HEK293 (cell line): Measurements from ENCODE around the gene AATF.

Experiments
- BCL11B ChIP-seq: fragments of 450-650 bp; formaldehyde crosslinking; IDR thresholded peaks from 2 replicates; pipeline ENCODE4 v1.5.1; 2016; ENCODE audit warnings: low read depth, missing biosample characterization, missing genetic modification characterization
- GLI2 ChIP-seq: fragments of 450-650 bp; formaldehyde crosslinking; IDR thresholded peaks from 2 replicates; pipeline ENCODE4; 2017; ENCODE audit warnings: missing biosample characterization, missing genetic modification characterization, low read depth, borderline replicate concordance
- KLF8 ChIP-seq: fragments of 450-650 bp; formaldehyde crosslinking; IDR thresholded peaks from 2 replicates; pipeline ENCODE4 v1.5.1; 2016; ENCODE audit warnings: missing biosample characterization, missing genetic modification characterization
- ZEB2 ChIP-seq: fragments of 450-650 bp; formaldehyde crosslinking; IDR thresholded peaks from 2 replicates; pipeline ENCODE4 v1.5.1; 2016; ENCODE audit warnings: missing biosample characterization, missing genetic modification characterization
- ZNF140 ChIP-seq: fragments of 450-650 bp; formaldehyde crosslinking; IDR thresholded peaks from 2 replicates; pipeline ENCODE4 v1.5.1; 2016; ENCODE audit warnings: missing biosample characterization, missing genetic modification characterization
- ZNF169 ChIP-seq: fragments of 450-650 bp; formaldehyde crosslinking; IDR thresholded peaks from 2 replicates; pipeline ENCODE4 v1.5.1; 2016; ENCODE audit warnings: missing biosample characterization, missing genetic modification characterization
- ZNF221 ChIP-seq: fragments of 450-650 bp; formaldehyde crosslinking; IDR thresholded peaks from 2 replicates; pipeline ENCODE4 v1.5.1; 2017; ENCODE audit warnings: missing biosample characterization, missing genetic modification characterization, borderline replicate concordance
- ZNF324 ChIP-seq: fragments of 450-650 bp; formaldehyde crosslinking; IDR thresholded peaks from 2 replicates; pipeline ENCODE4 v1.5.1; 2016; ENCODE audit warnings: missing biosample characterization, missing genetic modification characterization
- ZNF366 ChIP-seq: fragments of 450-650 bp; formaldehyde crosslinking; conservative IDR thresholded peaks from 2 replicates; pipeline ENCODE4 v1.5.1; 2016; ENCODE audit warnings: missing biosample characterization, missing genetic modification characterization
- ZSCAN16 ChIP-seq: fragments of 450-650 bp; formaldehyde crosslinking; IDR thresholded peaks from 2 replicates; pipeline ENCODE4 v1.5.1; 2016; ENCODE audit warnings: missing biosample characterization, missing genetic modification characterization
- ZSCAN30 ChIP-seq: fragments of 450-650 bp; IDR thresholded peaks from 2 replicates; pipeline ENCODE4 v1.5.1; 2018; ENCODE audit warnings: missing biosample characterization, mild to moderate bottlenecking, missing genetic modification characterization, moderate library complexity
- TF ChIP-seq, protein P1 (sequence below): fragments of 450-650 bp; formaldehyde crosslinking; IDR thresholded peaks from 2 replicates; pipeline ENCODE4 v1.5.1; 2017; ENCODE audit warnings: missing biosample characterization, missing genetic modification characterization
- TF ChIP-seq, protein P2 (sequence below): fragments of 450-650 bp; formaldehyde crosslinking; IDR thresholded peaks from 2 replicates; pipeline ENCODE4 v1.5.1; 2016; ENCODE audit warnings: missing biosample characterization, missing genetic modification characterization
- TF ChIP-seq, protein P3 (sequence below): fragments of 450-650 bp; formaldehyde crosslinking; IDR thresholded peaks from 2 replicates; pipeline ENCODE4 v1.5.1; 2016; ENCODE audit warnings: missing biosample characterization, missing genetic modification characterization
- TF ChIP-seq, protein P4 (sequence below): fragments of 450-650 bp; formaldehyde crosslinking; IDR thresholded peaks from 2 replicates; pipeline ENCODE4 v1.5.1; 2017; ENCODE audit warnings: missing biosample characterization, missing genetic modification characterization
- TF ChIP-seq, protein P5 (sequence below): fragments of 450-650 bp; formaldehyde crosslinking; IDR thresholded peaks from 2 replicates; pipeline ENCODE4 v1.5.1; 2017; ENCODE audit warnings: missing biosample characterization, missing genetic modification characterization
- TF ChIP-seq, protein P6 (sequence below): fragments of 450-650 bp; formaldehyde crosslinking; IDR thresholded peaks from 2 replicates; pipeline ENCODE4 v1.5.1; 2016; ENCODE audit warnings: missing biosample characterization, missing genetic modification characterization
- TF ChIP-seq, protein P7 (sequence below): fragments of 450-650 bp; formaldehyde crosslinking; IDR thresholded peaks from 2 replicates; pipeline ENCODE4 v1.5.1; 2016; ENCODE audit warnings: missing biosample characterization, missing genetic modification characterization, borderline replicate concordance

Gene AATF

DNA sequence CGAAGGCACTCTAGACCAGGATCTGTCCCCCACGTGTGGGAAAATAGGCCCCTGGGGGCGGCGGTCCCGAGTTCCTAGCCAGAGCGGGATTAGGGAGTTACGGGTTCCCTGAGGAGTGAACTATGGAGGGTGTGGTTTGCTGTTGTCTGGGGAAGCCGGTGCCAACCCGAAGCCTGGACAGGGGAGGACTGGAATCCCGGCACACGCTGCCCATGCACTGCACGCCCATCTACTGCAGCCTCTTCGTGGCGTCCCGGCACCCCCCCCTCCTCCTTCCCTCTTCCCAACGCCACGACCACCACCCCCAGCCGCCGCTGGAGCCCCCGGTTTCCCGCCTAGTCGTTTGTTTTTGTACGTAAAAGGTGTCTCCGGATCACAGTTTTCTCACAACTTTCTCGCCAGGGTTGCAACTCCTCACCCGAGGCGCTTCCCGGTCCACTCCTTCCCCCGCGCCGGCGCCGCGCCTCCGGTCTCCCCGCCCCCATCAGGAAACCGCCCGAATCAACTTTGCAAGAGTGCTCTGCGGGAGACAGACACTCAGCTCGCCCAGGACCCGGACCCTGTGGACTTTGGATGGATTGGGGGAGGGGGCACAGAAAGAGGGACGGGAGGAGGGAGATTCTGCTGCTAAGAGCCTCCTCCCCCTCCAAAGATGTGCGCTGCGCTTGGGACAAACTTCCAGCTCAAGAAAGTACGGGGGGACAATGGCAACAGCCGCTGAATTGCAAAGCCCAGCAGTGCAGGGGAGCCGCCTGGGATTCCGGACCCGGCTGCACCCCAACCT, 12.9 kb upstream of the AATF start (continued):
- TF ChIP-seq ZNF221 (no peak), ZNF366 (tag by site-specific recombination) (peak; percentile 51; the same call in 1 of the 2 replicates), ZNF140 (tag by site-specific recombination) (no peak), ZSCAN30 (tag by site-specific recombination) (no peak), ZNF324 (tag by site-specific recombination) (peak; percentile 62), ZNF169 (tag by site-specific recombination) (no peak), BCL11B (tag by site-specific recombination) (0 out of 2 replicates have a peak, but pooled peaks have one; percentile 10), ZSCAN16 (tag by site-specific recombination) (0 out of 2 replicates have a peak, but pooled peaks have one; percentile 0), KLF8 (tag by site-specific recombination) (peak; percentile 32; the same call in 1 of the 2 replicates), GLI2 (tag by site-specific recombination) (no peak), ZEB2 (tag by site-specific recombination) (0 out of 2 replicates have a peak, but pooled peaks have one; percentile 51)
- TF ChIP-seq, protein P1, sequence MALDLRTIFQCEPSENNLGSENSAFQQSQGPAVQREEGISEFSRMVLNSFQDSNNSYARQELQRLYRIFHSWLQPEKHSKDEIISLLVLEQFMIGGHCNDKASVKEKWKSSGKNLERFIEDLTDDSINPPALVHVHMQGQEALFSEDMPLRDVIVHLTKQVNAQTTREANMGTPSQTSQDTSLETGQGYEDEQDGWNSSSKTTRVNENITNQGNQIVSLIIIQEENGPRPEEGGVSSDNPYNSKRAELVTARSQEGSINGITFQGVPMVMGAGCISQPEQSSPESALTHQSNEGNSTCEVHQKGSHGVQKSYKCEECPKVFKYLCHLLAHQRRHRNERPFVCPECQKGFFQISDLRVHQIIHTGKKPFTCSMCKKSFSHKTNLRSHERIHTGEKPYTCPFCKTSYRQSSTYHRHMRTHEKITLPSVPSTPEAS: peak; percentile 34; the same call in 1 of the 2 replicates
- TF ChIP-seq, protein P2, sequence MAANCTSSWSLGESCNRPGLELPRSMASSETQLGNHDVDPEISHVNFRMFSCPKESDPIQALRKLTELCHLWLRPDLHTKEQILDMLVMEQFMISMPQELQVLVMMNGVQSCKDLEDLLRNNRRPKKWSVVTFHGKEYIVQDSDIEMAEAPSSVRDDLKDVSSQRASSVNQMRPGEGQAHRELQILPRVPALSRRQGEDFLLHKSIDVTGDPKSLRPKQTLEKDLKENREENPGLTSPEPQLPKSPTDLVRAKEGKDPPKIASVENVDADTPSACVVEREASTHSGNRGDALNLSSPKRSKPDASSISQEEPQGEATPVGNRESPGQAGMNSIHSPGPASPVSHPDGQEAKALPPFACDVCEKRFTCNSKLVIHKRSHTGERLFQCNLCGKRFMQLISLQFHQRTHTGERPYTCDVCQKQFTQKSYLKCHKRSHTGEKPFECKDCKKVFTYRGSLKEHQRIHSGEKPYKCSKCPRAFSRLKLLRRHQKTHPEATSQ (tag by site-specific recombination): 0 out of 2 replicates have a peak, but pooled peaks have one; percentile 47
- TF ChIP-seq, protein P3, sequence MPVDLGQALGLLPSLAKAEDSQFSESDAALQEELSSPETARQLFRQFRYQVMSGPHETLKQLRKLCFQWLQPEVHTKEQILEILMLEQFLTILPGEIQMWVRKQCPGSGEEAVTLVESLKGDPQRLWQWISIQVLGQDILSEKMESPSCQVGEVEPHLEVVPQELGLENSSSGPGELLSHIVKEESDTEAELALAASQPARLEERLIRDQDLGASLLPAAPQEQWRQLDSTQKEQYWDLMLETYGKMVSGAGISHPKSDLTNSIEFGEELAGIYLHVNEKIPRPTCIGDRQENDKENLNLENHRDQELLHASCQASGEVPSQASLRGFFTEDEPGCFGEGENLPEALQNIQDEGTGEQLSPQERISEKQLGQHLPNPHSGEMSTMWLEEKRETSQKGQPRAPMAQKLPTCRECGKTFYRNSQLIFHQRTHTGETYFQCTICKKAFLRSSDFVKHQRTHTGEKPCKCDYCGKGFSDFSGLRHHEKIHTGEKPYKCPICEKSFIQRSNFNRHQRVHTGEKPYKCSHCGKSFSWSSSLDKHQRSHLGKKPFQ (tag by site-specific recombination): 0 out of 2 replicates have a peak, but pooled peaks have one; percentile 12
- TF ChIP-seq, protein P4, sequence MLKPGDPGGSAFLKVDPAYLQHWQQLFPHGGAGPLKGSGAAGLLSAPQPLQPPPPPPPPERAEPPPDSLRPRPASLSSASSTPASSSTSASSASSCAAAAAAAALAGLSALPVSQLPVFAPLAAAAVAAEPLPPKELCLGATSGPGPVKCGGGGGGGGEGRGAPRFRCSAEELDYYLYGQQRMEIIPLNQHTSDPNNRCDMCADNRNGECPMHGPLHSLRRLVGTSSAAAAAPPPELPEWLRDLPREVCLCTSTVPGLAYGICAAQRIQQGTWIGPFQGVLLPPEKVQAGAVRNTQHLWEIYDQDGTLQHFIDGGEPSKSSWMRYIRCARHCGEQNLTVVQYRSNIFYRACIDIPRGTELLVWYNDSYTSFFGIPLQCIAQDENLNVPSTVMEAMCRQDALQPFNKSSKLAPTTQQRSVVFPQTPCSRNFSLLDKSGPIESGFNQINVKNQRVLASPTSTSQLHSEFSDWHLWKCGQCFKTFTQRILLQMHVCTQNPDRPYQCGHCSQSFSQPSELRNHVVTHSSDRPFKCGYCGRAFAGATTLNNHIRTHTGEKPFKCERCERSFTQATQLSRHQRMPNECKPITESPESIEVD (tag by site-specific recombination): no peak
- TF ChIP-seq, protein P5, sequence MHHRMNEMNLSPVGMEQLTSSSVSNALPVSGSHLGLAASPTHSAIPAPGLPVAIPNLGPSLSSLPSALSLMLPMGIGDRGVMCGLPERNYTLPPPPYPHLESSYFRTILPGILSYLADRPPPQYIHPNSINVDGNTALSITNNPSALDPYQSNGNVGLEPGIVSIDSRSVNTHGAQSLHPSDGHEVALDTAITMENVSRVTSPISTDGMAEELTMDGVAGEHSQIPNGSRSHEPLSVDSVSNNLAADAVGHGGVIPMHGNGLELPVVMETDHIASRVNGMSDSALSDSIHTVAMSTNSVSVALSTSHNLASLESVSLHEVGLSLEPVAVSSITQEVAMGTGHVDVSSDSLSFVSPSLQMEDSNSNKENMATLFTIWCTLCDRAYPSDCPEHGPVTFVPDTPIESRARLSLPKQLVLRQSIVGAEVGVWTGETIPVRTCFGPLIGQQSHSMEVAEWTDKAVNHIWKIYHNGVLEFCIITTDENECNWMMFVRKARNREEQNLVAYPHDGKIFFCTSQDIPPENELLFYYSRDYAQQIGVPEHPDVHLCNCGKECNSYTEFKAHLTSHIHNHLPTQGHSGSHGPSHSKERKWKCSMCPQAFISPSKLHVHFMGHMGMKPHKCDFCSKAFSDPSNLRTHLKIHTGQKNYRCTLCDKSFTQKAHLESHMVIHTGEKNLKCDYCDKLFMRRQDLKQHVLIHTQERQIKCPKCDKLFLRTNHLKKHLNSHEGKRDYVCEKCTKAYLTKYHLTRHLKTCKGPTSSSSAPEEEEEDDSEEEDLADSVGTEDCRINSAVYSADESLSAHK: no peak
- TF ChIP-seq, protein P6, sequence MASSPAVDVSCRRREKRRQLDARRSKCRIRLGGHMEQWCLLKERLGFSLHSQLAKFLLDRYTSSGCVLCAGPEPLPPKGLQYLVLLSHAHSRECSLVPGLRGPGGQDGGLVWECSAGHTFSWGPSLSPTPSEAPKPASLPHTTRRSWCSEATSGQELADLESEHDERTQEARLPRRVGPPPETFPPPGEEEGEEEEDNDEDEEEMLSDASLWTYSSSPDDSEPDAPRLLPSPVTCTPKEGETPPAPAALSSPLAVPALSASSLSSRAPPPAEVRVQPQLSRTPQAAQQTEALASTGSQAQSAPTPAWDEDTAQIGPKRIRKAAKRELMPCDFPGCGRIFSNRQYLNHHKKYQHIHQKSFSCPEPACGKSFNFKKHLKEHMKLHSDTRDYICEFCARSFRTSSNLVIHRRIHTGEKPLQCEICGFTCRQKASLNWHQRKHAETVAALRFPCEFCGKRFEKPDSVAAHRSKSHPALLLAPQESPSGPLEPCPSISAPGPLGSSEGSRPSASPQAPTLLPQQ (tag by site-specific recombination): no peak
- TF ChIP-seq, protein P7, sequence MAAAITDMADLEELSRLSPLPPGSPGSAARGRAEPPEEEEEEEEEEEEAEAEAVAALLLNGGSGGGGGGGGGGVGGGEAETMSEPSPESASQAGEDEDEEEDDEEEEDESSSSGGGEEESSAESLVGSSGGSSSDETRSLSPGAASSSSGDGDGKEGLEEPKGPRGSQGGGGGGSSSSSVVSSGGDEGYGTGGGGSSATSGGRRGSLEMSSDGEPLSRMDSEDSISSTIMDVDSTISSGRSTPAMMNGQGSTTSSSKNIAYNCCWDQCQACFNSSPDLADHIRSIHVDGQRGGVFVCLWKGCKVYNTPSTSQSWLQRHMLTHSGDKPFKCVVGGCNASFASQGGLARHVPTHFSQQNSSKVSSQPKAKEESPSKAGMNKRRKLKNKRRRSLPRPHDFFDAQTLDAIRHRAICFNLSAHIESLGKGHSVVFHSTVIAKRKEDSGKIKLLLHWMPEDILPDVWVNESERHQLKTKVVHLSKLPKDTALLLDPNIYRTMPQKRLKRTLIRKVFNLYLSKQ (tag by site-specific recombination): no peak
